Measurements from ENCODE around the gene PTPRE. TPM values are rescaled to one million over a fixed set of nuclear protein-coding genes. Genes with fewer than 3 reads are reported as not detected.

The PTPRE gene
- total RNA-seq, 1 donor from 2014 or later, result 70.6 TPM

GRCh38 chr10:128124813-128125403, 218.0 kb downstream of the PTPRE start:
- no peak for TF ChIP-seq CTCF (IDR thresholded peaks at IDR 0.05)
- Histone ChIP-seq H3K4me1 (peaks cover 18% of the 10 kb centered on the region), H3K27ac (no peak overlapping the region), H3K36me3 (no peaks in the 10 kb centered on the region), H3K27me3 (peaks cover 39% of the 10 kb centered on the region), H3K4me3 (peak overlapping the region; percentile 59), H3K9me3 (no peaks in the 10 kb centered on the region)
- intact Hi-C loops (cut with DNase I), result no loop called here
- no peak for ATAC-seq
- DNase-seq, result no peak

GRCh38 chr10:128125416-128125943, 218.6 kb downstream of the PTPRE start:
- ATAC-seq, result no peak
- no peaks in the 10 kb centered on the region for H3K9me3 ChIP-seq
- peaks cover 18% of the 10 kb centered on the region for H3K4me1 ChIP-seq
- no peak overlapping the region for H3K27ac ChIP-seq
- no peak for TF ChIP-seq CTCF (IDR thresholded peaks at IDR 0.05)
- peaks cover 39% of the 10 kb centered on the region for H3K27me3 ChIP-seq
- H3K4me3 ChIP-seq, result peak overlapping the region; percentile 59
- no peaks in the 10 kb centered on the region for H3K36me3 ChIP-seq
- no peak for DNase-seq
- intact Hi-C loops (cut with DNase I), result no loop called here

GRCh38 chr10:128125944-128126764, 219.3 kb downstream of the PTPRE start, which contains the start of gene MKI67:
TSS of gene MKI67 (minus strand) at chr10:128126423. CDS start at chr10:128125667, 756 bp downstream.
- Histone ChIP-seq H3K9me3 (no peaks in the 10 kb centered on the region), H3K27me3 (peaks cover 39% of the 10 kb centered on the region), H3K36me3 (no peaks in the 10 kb centered on the region), H3K4me1 (peaks cover 18% of the 10 kb centered on the region), H3K4me3 (peak within 1 kb of the TSS; percentile 59), H3K27ac (no peak within 1 kb of the TSS)
- TF ChIP-seq CTCF (IDR thresholded peaks at IDR 0.05), result no peak
- peak; percentile 91 for DNase-seq
- intact Hi-C loops (cut with DNase I), result no loop called here
- ATAC-seq, result peak; percentile 98

GRCh38 chr10:128128582-128128981, 221.7 kb downstream of the PTPRE start:
- Histone ChIP-seq H3K4me1 (peaks cover 18% of the 10 kb centered on the region), H3K36me3 (no peaks in the 10 kb centered on the region), H3K27me3 (peaks cover 20% of the 10 kb centered on the region), H3K9me3 (no peaks in the 10 kb centered on the region), H3K4me3 (no peak overlapping the region), H3K27ac (no peak overlapping the region)
- intact Hi-C loops (cut with DNase I), result no loop called here
- no peak for TF ChIP-seq CTCF (IDR thresholded peaks at IDR 0.05)
- ATAC-seq, result no peak
- DNase-seq, result no peak

GRCh38 chr10:128130051-128130450, 223.1 kb downstream of the PTPRE start:
- no peaks in the 10 kb centered on the region for H3K9me3 ChIP-seq
- H3K27me3 ChIP-seq, result peaks cover 8% of the 10 kb centered on the region
- H3K4me3 ChIP-seq, result no peak overlapping the region
- ATAC-seq (no peak), DNase-seq (no peak)
- no peak overlapping the region for H3K27ac ChIP-seq
- intact Hi-C loops (cut with DNase I), result no loop called here
- H3K4me1 ChIP-seq, result peaks cover 15% of the 10 kb centered on the region
- no peak for TF ChIP-seq CTCF (IDR thresholded peaks at IDR 0.05)
- no peaks in the 10 kb centered on the region for H3K36me3 ChIP-seq

Other genes starting within 250 kb of the PTPRE start
- not detected for gene FOXI2, start 169.9 kb upstream of the PTPRE start, total RNA-seq
- gene CLRN3, start 14.2 kb upstream of the PTPRE start, total RNA-seq, result not detected
- gene MKI67, start 219.3 kb downstream of the PTPRE start, total RNA-seq, result 2.1 TPM

Data from upper lobe of right lung (tissue), 1 donor.